Keratinocyte (primary cell): Measurements from ENCODE around the gene SLC15A3. TPM values are rescaled to one million over a fixed set of nuclear protein-coding genes. Genes with fewer than 3 reads are reported as not detected.

Experiments
- DNase-seq: peaks from one replicate; pipeline ENCODE4 v3.0.0-alpha.2; 2011; ENCODE audit warnings: low read depth, missing footprints, low spot score
- FAIRE-seq: peaks from 2 replicates; lab custom pipeline; 2011; peaks lifted over from hg19 to GRCh38; lab: Jason Lieb, UNC
- H2AFZ ChIP-seq: 2 replicates; pipeline ENCODE4 v1.6.0; 2012; ENCODE audit warnings: low read length, control low read depth, inconsistent platforms; ENCODE audit not compliant: control insufficient read depth
- H3K27ac ChIP-seq: 2 replicates; pipeline ENCODE4 v1.5.1; 2011; ENCODE audit warnings: low read length; ENCODE audit not compliant: control insufficient read depth, insufficient read depth
- H3K27me3 ChIP-seq: 3 replicates; pipeline ENCODE4 v1.6.0; 2011; ENCODE audit warnings: low read length; ENCODE audit not compliant: control insufficient read depth, insufficient read depth; ENCODE audit errors: extremely low read depth
- H3K36me3 ChIP-seq, 2 experiments: 2 replicates in 1 of 2; 3 replicates in 1 of 2; pipeline ENCODE4 v1.5.1; 2011; ENCODE audit warnings: low read length in 2 of 2, mild to moderate bottlenecking in 1 of 2; ENCODE audit not compliant: control insufficient read depth in 2 of 2, insufficient read depth in 2 of 2; ENCODE audit errors: extremely low read depth in 1 of 2
- H3K4me1 ChIP-seq: 3 replicates; pipeline ENCODE4 v1.5.1; 2011; ENCODE audit warnings: low read length; ENCODE audit not compliant: control insufficient read depth, insufficient read depth; ENCODE audit errors: extremely low read depth
- H3K4me2 ChIP-seq: 3 replicates; pipeline ENCODE4 v1.6.0; 2011; ENCODE audit warnings: low read depth, low read length; ENCODE audit not compliant: control insufficient read depth, insufficient read depth; ENCODE audit errors: extremely low read depth
- H3K4me3 ChIP-seq, 3 experiments: fragments of 200-600 bp in 1 of 3; sonication (generic) in 1 of 3; 2 replicates in 2 of 3; 3 replicates in 1 of 3; pipeline ENCODE4 v1.5.1; 2011 to 2016; ENCODE audit warnings: low read length in 3 of 3, mild to moderate bottlenecking in 3 of 3, control low read depth in 2 of 3, inconsistent platforms in 1 of 3, low read depth in 1 of 3, mixed read lengths in 1 of 3, mixed run types in 1 of 3, moderate library complexity in 1 of 3; ENCODE audit not compliant: control insufficient read depth in 2 of 3, insufficient read depth in 2 of 3; ENCODE audit errors: extremely low read depth in 1 of 3
- H3K79me2 ChIP-seq: 2 replicates; pipeline ENCODE4 v1.6.0; 2012; ENCODE audit warnings: low read length; ENCODE audit not compliant: control insufficient read depth, insufficient read depth
- H3K9ac ChIP-seq: 3 replicates; pipeline ENCODE4 v1.6.0; 2011; ENCODE audit warnings: low read length; ENCODE audit not compliant: control insufficient read depth, insufficient read depth; ENCODE audit errors: extremely low read depth
- H3K9me1 ChIP-seq: 3 replicates; pipeline ENCODE4 v1.6.0; 2011; ENCODE audit warnings: low read length; ENCODE audit not compliant: control insufficient read depth, insufficient read depth; ENCODE audit errors: extremely low read depth
- H3K9me3 ChIP-seq: 2 replicates; pipeline ENCODE4 v1.5.1; 2012; ENCODE audit warnings: low read depth, low read length; ENCODE audit not compliant: control insufficient read depth
- H4K20me1 ChIP-seq: 3 replicates; pipeline ENCODE4 v1.6.0; 2011; ENCODE audit warnings: low read length; ENCODE audit not compliant: control insufficient read depth, insufficient read depth; ENCODE audit errors: extremely low read depth
- EZH2 ChIP-seq: IDR thresholded peaks from one replicate; pipeline ENCODE4 v1.6.1; 2012; ENCODE audit warnings: inconsistent platforms, mild to moderate bottlenecking, low read length, moderate library complexity
- dilution Hi-C: fragments of 300-500 bp; cut with MboI; formaldehyde crosslinking; loops from one replicate; pipeline ENCODE4 v1.7.0; 2020; ENCODE audit warnings: low sequenced_read_pairs; ENCODE audit not compliant: extremely low pct_ligation_motif_present
- polyA plus RNA-seq, 5 experiments: library from polyadenylated mRNA; depleted of rRNA in 3 of 5; stranded (reverse) in 3 of 5; stranded (forward) in 1 of 5; unstranded in 1 of 5; fragments of >200 nt; gene quantifications; 1 replicate in 1 of 5; 2 replicates in 3 of 5; 3 replicates in 1 of 5; pipeline versions ENCODE4 v1.2.1 to v1.2.3, GENCODE V29; 2011 to 2012; ENCODE audit warnings: missing spikeins in 2 of 5, low read depth in 1 of 5, low replicate concordance in 1 of 5
- TF ChIP-seq, protein P1 (sequence below), 3 experiments: IDR thresholded peaks in 1 of 3; conservative IDR thresholded peaks in 1 of 3; optimal IDR thresholded peaks in 1 of 3; 2 replicates in 2 of 3; 3 replicates in 1 of 3; pipeline versions ENCODE3 to v1.5.1; 2011; ENCODE audit warnings: low read length in 3 of 3, mild to moderate bottlenecking in 3 of 3, moderate library complexity in 2 of 3, control low read depth in 1 of 3, inconsistent platforms in 1 of 3; ENCODE audit not compliant: insufficient read depth in 2 of 3; ENCODE audit errors: extremely low read depth in 1 of 3

Gene SLC15A3
- polyA plus RNA-seq, 1 donor (not counting 4 experiments of a cell fraction or from before 2014, with no cell fraction given): 1.0 TPM

DNA sequence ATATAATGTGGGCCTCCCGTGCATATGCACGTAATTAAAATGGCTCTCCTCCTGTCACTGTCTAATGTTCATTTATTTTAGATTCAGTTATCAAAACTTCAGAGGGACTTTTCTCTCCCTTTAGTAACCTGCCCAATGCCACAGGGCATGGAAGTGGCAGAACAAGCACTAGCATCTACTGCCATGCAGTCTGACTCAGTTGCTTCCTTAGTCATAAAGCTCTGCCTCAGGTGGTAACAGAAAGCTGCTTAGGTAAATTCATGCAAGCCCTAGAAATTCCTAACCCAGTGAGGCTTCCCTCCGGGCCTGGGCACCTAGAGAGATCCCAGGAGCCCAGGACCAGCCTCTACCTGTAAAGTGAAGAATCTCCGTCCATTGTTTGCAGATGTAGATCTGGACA lies 54.5 kb downstream of the SLC15A3 start:
- no peak for DNase-seq
- Histone ChIP-seq H2AFZ (no peak overlapping the region), H3K9me3 (no peaks in the 10 kb centered on the region), H3K36me3 (peaks cover 35 to 49% of the 10 kb centered on the region in 2 experiments), H3K4me2 (no peak overlapping the region), H4K20me1 (no peaks in the 10 kb centered on the region), H3K27me3 (no peaks in the 10 kb centered on the region), H3K9me1 (no peaks in the 10 kb centered on the region), H3K4me1 (no peaks in the 10 kb centered on the region), H3K9ac (no peak overlapping the region), H3K27ac (no peak overlapping the region), H3K79me2 (peaks cover 3% of the 10 kb centered on the region), H3K4me3 (no peak overlapping the region)
- TF ChIP-seq, protein P1, sequence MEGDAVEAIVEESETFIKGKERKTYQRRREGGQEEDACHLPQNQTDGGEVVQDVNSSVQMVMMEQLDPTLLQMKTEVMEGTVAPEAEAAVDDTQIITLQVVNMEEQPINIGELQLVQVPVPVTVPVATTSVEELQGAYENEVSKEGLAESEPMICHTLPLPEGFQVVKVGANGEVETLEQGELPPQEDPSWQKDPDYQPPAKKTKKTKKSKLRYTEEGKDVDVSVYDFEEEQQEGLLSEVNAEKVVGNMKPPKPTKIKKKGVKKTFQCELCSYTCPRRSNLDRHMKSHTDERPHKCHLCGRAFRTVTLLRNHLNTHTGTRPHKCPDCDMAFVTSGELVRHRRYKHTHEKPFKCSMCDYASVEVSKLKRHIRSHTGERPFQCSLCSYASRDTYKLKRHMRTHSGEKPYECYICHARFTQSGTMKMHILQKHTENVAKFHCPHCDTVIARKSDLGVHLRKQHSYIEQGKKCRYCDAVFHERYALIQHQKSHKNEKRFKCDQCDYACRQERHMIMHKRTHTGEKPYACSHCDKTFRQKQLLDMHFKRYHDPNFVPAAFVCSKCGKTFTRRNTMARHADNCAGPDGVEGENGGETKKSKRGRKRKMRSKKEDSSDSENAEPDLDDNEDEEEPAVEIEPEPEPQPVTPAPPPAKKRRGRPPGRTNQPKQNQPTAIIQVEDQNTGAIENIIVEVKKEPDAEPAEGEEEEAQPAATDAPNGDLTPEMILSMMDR (optimal IDR thresholded peaks at IDR 0.05 in 1 of 3, IDR thresholded peaks at IDR 0.05 in 1 of 3, conservative IDR thresholded peaks at IDR 0.05 in 1 of 3; ENCODE audit: extremely low read depth in 1 of 3, insufficient read depth in 2 of 3, low read length in 3 of 3): no peak
- TF ChIP-seq EZH2: no peak
- dilution Hi-C loops: no loop called here
- no peak for FAIRE-seq

DNA sequence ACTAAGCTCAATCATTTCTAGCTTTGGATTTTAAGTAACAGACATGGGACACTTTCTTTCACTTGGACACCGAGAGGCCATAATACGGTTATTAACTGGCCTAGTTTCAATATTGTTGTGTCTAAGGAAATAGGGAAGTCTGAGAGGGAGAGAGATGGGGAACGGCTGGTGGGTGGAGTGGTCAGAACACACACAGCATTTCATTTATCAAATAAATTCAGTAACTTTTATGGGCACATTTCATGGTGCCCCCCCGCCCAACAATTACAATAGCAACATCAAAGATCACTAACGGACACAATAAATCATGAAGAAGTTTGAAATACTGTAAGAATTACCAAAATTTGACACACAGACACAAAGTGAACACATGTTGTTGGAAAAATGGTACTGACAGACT lies 56.3 kb downstream of the SLC15A3 start:
- TF ChIP-seq EZH2: no peak
- TF ChIP-seq, protein P1 (optimal IDR thresholded peaks at IDR 0.05 in 1 of 3, IDR thresholded peaks at IDR 0.05 in 1 of 3, conservative IDR thresholded peaks at IDR 0.05 in 1 of 3; ENCODE audit: extremely low read depth in 1 of 3, insufficient read depth in 2 of 3, low read length in 3 of 3): no peak
- peaks cover 33 to 42% of the 10 kb centered on the region in 2 experiments for H3K36me3 ChIP-seq

More for the DNA sequence above, 56.3 kb downstream of the SLC15A3 start:
- H4K20me1 ChIP-seq: no peaks in the 10 kb centered on the region
- no peak for DNase-seq
- no peaks in the 10 kb centered on the region for H3K27me3 ChIP-seq
- H3K9me3 ChIP-seq: no peaks in the 10 kb centered on the region
- H3K9me1 ChIP-seq: no peaks in the 10 kb centered on the region
- H3K79me2 ChIP-seq: no peaks in the 10 kb centered on the region
- H3K27ac ChIP-seq: no peak overlapping the region
- no peak overlapping the region for H3K4me2 ChIP-seq
- dilution Hi-C loops: no loop called here
- H3K9ac ChIP-seq: no peak overlapping the region
- H3K4me3 ChIP-seq: no peak overlapping the region
- no peaks in the 10 kb centered on the region for H3K4me1 ChIP-seq
- FAIRE-seq: no peak
- H2AFZ ChIP-seq: no peak overlapping the region
